ENCODE measurements around the gene MFSD2B. TPM values are rescaled to one million over a fixed set of nuclear protein-coding genes. Genes with fewer than 3 reads are reported as not detected.

The MFSD2B gene
- 0.32 TPM in 1 of 2 replicates, not detected in the other for total RNA-seq

GRCh38 chr2:24009680-24010476 is at the start of gene MFSD2B:
TSS of gene MFSD2B (plus strand) at chr2:24010085. CDS start at chr2:24010097, 12 bp downstream.

GRCh38 chr2:24046930-24047702 is 37.2 kb downstream of the MFSD2B start, which contains the start of gene WDCP:
TSS of gene WDCP (minus strand) at chr2:24047391. CDS start at chr2:24039494, 7,897 bp downstream.

GRCh38 chr2:24049485-24050021 is 39.7 kb downstream of the MFSD2B start, which contains the start of gene FKBP1B:
TSS of gene FKBP1B (plus strand) at chr2:24049741. CDS start at chr2:24049850, 109 bp downstream.

Other genes with a start within 250 kb of the MFSD2B start
- 3.2 and 5.3 TPM in 2 replicates for gene ATAD2B, start 83.0 kb upstream of the MFSD2B start, total RNA-seq
- gene UBXN2A, start 69.6 kb upstream of the MFSD2B start, total RNA-seq, result 10.1 and 11.5 TPM in 2 replicates
- 6.1 and 9.6 TPM in 2 replicates for gene WDCP, start 37.3 kb downstream of the MFSD2B start, total RNA-seq
- 19.3 and 21.5 TPM in 2 replicates for gene FKBP1B, start 39.7 kb downstream of the MFSD2B start, total RNA-seq
- gene SF3B6, start 66.2 kb downstream of the MFSD2B start, total RNA-seq, result 121 and 136 TPM in 2 replicates
- gene TP53I3, start 74.7 kb downstream of the MFSD2B start, total RNA-seq, result 39.7 and 55.1 TPM in 2 replicates
- not detected in 2 replicates for gene PFN4, start 113.2 kb downstream of the MFSD2B start, total RNA-seq
- gene FAM228B, start 113.4 kb downstream of the MFSD2B start, total RNA-seq, result 1.3 and 2.3 TPM in 2 replicates
- gene FAM228A, start 165.0 kb downstream of the MFSD2B start, total RNA-seq, result 1.1 TPM in 1 of 2 replicates, not detected in the other

All from cardiac atrium fibroblast (primary cell).